ENCODE results near the gene TMEM88. TPM values are rescaled to one million over a fixed set of nuclear protein-coding genes. Genes with fewer than 3 reads are reported as not detected.

TMEM88 gene
- total RNA-seq, 1 experiment from 2014 or later, result 11.3 TPM

- Mint-ChIP-seq H3K27me3 (ENCODE audit: low read depth) (peaks cover 61% of the 10 kb centered on the region), H3K27ac (no peak overlapping the region), H3K4me3 (no peak overlapping the region), H3K36me3 (ENCODE audit: insufficient read depth in 1 of 3, low read depth in 3 of 3) (no peaks in the 10 kb centered on the region), H3K9me3 (no peaks in the 10 kb centered on the region), H3K4me1 (peaks cover 8 to 18% of the 10 kb centered on the region in 2 experiments)
- Histone ChIP-seq H2BK12ac (ENCODE audit: insufficient read length, low read depth, low read length) (no peak overlapping the region), H4K20me1 (ENCODE audit: control insufficient read depth, insufficient read depth, insufficient read length) (no peaks in the 10 kb centered on the region), H2AK5ac (ENCODE audit: insufficient read length, low read length) (no peak overlapping the region), H3K27me3 (ENCODE audit: insufficient read depth, low read length) (no peaks in the 10 kb centered on the region; the same call in 1 of the 2 replicates), H2BK20ac (ENCODE audit: low read depth, low read length, poor library complexity, severe bottlenecking) (no peak overlapping the region), H3K56ac (ENCODE audit: insufficient read length, low read depth, low read length) (no peak overlapping the region), H3K79me1 (ENCODE audit: insufficient read depth, low read depth, low read length, poor library complexity, severe bottlenecking) (no peaks in the 10 kb centered on the region), H3K23me2 (ENCODE audit: insufficient read length, low read depth, low read length, poor library complexity, severe bottlenecking) (no peaks in the 10 kb centered on the region), H2BK5ac (ENCODE audit: insufficient read length, low read length) (no peak overlapping the region), H4K5ac (ENCODE audit: insufficient read length, low read depth, low read length) (no peak overlapping the region), H3K27ac (ENCODE audit: insufficient read length, low read depth, low read length) (no peak overlapping the region), H3K23ac (ENCODE audit: insufficient read length, low read depth, low read length) (no peak overlapping the region), H2AFZ (ENCODE audit: low read length) (no peak overlapping the region), H3K9me3 (ENCODE audit: control insufficient read depth, low read depth, low read length) (no peaks in the 10 kb centered on the region), H4K8ac (replicated peaks; ENCODE audit: insufficient read length, low read depth, low read length) (no peak overlapping the region), H2BK15ac (ENCODE audit: low read depth, low read length) (no peak overlapping the region), H3K9ac (ENCODE audit: extremely low read depth, insufficient read length, low read length) (no peak overlapping the region), H3T11ph (ENCODE audit: low read length) (no peak overlapping the region), H3K4ac (ENCODE audit: low read depth, low read length) (no peak overlapping the region), H3K4me2 (ENCODE audit: insufficient read depth, insufficient read length, low read length) (no peak overlapping the region), H3K18ac (ENCODE audit: insufficient read length, low read depth, low read length) (no peak overlapping the region), H3K14ac (ENCODE audit: insufficient read depth, low read length) (no peak overlapping the region), H3K79me2 (ENCODE audit: insufficient read depth, low read length) (no peaks in the 10 kb centered on the region), H3K4me1 (ENCODE audit: insufficient read depth, low read length) (no peaks in the 10 kb centered on the region), H4K91ac (ENCODE audit: insufficient read length, low read depth, low read length) (no peak overlapping the region), H2BK120ac (ENCODE audit: low read depth, low read length, poor library complexity, severe bottlenecking) (no peak overlapping the region)
- peak; percentile 22 for DNase-seq
- no peak for TF ChIP-seq CTCF (conservative IDR thresholded peaks at IDR 0.05)
- WGBS (ENCODE audit: extremely low coverage, insufficient read length, low lambda C conversion rate), result 100% methylated on average over 1 of the region's 14 CpGs
Measured at GRCh38 chr17:7822126-7822525, 32.7 kb upstream of the TMEM88 start.
